K562 (cell line): ENCODE measurements around the gene KASH5.

Experiments
- ATF2 ChIP-seq: sonication (generic); formaldehyde crosslinking; IDR thresholded peaks from 2 replicates; pipeline ENCODE4 v1.8.1; 2022; ENCODE audit warnings: missing genetic modification reagents
- CEBPB ChIP-seq: fragments of 450-650 bp; IDR thresholded peaks from 2 replicates; pipeline ENCODE4 v1.6.1; 2016; ENCODE audit warnings: missing genetic modification characterization, missing compliant biosample characterization
- EZH2 ChIP-seq: IDR thresholded peaks from 2 replicates; pipeline ENCODE4 v1.6.1; 2012; ENCODE audit warnings: low read depth, mild to moderate bottlenecking, inconsistent platforms, low read length, borderline replicate concordance
- IRF1 ChIP-seq: sonication (generic); formaldehyde crosslinking; IDR thresholded peaks from 2 replicates; pipeline ENCODE4 v1.8.0; 2022; ENCODE audit warnings: missing genetic modification reagents, mild to moderate bottlenecking, borderline replicate concordance
- IRF9 ChIP-seq: fragments of 450-650 bp; IDR thresholded peaks from 2 replicates; pipeline ENCODE4 v1.6.1; 2016; ENCODE audit warnings: missing biosample characterization, missing genetic modification characterization
- KAT7 ChIP-seq: sonication (generic); formaldehyde crosslinking; IDR thresholded peaks from 2 replicates; pipeline ENCODE4 v1.8.0; 2022; ENCODE audit warnings: missing genetic modification reagents, mild to moderate bottlenecking, borderline replicate concordance
- KLF1 ChIP-seq: fragments of 450-650 bp; IDR thresholded peaks from 2 replicates; pipeline ENCODE4 v1.6.1; 2016; ENCODE audit warnings: missing genetic modification characterization, missing compliant biosample characterization
- MTA2 ChIP-seq: fragments of 450-650 bp; IDR thresholded peaks from 2 replicates; pipeline ENCODE4 v1.6.1; 2016; ENCODE audit warnings: low read depth
- NFXL1 ChIP-seq: fragments of 450-650 bp; formaldehyde crosslinking; IDR thresholded peaks from 2 replicates; pipeline ENCODE4 v1.4.0; 2021; ENCODE audit warnings: mild to moderate bottlenecking
- RCOR1 ChIP-seq, 2 experiments: IDR thresholded peaks; 2 replicates each; pipeline ENCODE4 v1.6.1; 2012; ENCODE audit warnings: low read depth in 2 of 2, low read length in 2 of 2, borderline replicate concordance in 1 of 2, improper control_type of control experiment in 1 of 2
- SETDB1 ChIP-seq: IDR thresholded peaks from one replicate; pipeline ENCODE4 v1.6.1; 2012; ENCODE audit warnings: low read length, control low read depth, inconsistent platforms
- TAF1 ChIP-seq: IDR thresholded peaks from 2 replicates; pipeline ENCODE4 v1.6.1; 2011; ENCODE audit warnings: mild to moderate bottlenecking, low read length, moderate library complexity; ENCODE audit not compliant: insufficient read depth, control insufficient read depth, severe bottlenecking; ENCODE audit errors: extremely low read depth
- TF ChIP-seq, protein P1 (sequence below): fragments of 450-650 bp; IDR thresholded peaks from 2 replicates; pipeline ENCODE4 v1.7.0; 2016; ENCODE audit warnings: borderline replicate concordance
- TF ChIP-seq, protein P2 (sequence below), 3 experiments: IDR thresholded peaks in 2 of 3; conservative IDR thresholded peaks in 1 of 3; 2 replicates each; pipeline ENCODE4 v1.5.1; 2011 to 2012; ENCODE audit warnings: low read length in 3 of 3, mild to moderate bottlenecking in 3 of 3, control low read depth in 2 of 3, improper control_type of control experiment in 1 of 3, inconsistent platforms in 1 of 3, low read depth in 1 of 3, mixed read lengths in 1 of 3, moderate library complexity in 1 of 3; ENCODE audit not compliant: insufficient read depth in 2 of 3

- TF ChIP-seq IRF1 (CRISPR knock-in tag) (no peak), KAT7 (CRISPR knock-in tag) (no peak), ATF2 (CRISPR knock-in tag) (no peak), IRF9 (no peak), TAF1 (no peak), EZH2 (no peak), SETDB1 (no peak), RCOR1 (IDR thresholded peaks at IDR 0.05; ENCODE audit: borderline replicate concordance in 1 of 2, low read depth in 2 of 2, low read length in 2 of 2) (no peak), NFXL1 (CRISPR knock-in tag) (no peak), KLF1 (no peak), MTA2 (no peak), CEBPB (tag) (no peak)
- TF ChIP-seq, protein P1, sequence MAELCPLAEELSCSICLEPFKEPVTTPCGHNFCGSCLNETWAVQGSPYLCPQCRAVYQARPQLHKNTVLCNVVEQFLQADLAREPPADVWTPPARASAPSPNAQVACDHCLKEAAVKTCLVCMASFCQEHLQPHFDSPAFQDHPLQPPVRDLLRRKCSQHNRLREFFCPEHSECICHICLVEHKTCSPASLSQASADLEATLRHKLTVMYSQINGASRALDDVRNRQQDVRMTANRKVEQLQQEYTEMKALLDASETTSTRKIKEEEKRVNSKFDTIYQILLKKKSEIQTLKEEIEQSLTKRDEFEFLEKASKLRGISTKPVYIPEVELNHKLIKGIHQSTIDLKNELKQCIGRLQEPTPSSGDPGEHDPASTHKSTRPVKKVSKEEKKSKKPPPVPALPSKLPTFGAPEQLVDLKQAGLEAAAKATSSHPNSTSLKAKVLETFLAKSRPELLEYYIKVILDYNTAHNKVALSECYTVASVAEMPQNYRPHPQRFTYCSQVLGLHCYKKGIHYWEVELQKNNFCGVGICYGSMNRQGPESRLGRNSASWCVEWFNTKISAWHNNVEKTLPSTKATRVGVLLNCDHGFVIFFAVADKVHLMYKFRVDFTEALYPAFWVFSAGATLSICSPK = no peak
- TF ChIP-seq, protein P2, sequence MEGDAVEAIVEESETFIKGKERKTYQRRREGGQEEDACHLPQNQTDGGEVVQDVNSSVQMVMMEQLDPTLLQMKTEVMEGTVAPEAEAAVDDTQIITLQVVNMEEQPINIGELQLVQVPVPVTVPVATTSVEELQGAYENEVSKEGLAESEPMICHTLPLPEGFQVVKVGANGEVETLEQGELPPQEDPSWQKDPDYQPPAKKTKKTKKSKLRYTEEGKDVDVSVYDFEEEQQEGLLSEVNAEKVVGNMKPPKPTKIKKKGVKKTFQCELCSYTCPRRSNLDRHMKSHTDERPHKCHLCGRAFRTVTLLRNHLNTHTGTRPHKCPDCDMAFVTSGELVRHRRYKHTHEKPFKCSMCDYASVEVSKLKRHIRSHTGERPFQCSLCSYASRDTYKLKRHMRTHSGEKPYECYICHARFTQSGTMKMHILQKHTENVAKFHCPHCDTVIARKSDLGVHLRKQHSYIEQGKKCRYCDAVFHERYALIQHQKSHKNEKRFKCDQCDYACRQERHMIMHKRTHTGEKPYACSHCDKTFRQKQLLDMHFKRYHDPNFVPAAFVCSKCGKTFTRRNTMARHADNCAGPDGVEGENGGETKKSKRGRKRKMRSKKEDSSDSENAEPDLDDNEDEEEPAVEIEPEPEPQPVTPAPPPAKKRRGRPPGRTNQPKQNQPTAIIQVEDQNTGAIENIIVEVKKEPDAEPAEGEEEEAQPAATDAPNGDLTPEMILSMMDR (IDR thresholded peaks at IDR 0.05 in 2 of 3, conservative IDR thresholded peaks at IDR 0.05 in 1 of 3; ENCODE audit: insufficient read depth in 2 of 3, low read depth in 1 of 3, low read length in 3 of 3) = no peak
These were observed 9.5 kb upstream of the KASH5 start for GRCh38 chr19:49378512-49378911.
